AG04449 (cell line): Measurements from ENCODE around the gene CACTIN.

Source experiments
- CTCF ChIA-PET: fragments of 350-600 bp; formaldehyde crosslinking; extraction: SDS; loops from one replicate; lab custom pipeline; 2021; ENCODE audit warnings: antibody characterized with exemption; lab: Yijun Ruan, JAX
- POLR2A ChIA-PET: fragments of 400-600, 350-600 bp; formaldehyde crosslinking; extraction: SDS; loops from one replicate; lab custom pipeline; 2020; ENCODE audit warnings: antibody characterized with exemption, inconsistent platforms; lab: Yijun Ruan, JAX
- DNase-seq: peaks from one replicate; pipeline ENCODE4 v3.0.0-alpha.2; 2010; ENCODE audit warnings: low read depth, low spot score
- H3K4me3 ChIP-seq: 2 replicates; pipeline ENCODE4 v1.5.1; 2011; ENCODE audit warnings: low read depth, mild to moderate bottlenecking, control low read depth, low read length
- TF ChIP-seq, protein P1 (sequence below): IDR thresholded peaks from one replicate; pipeline ENCODE4 v1.5.1; 2011; ENCODE audit warnings: mild to moderate bottlenecking, moderate library complexity, low read length, control low read depth, inconsistent platforms; ENCODE audit not compliant: insufficient read depth; ENCODE audit errors: missing control alignments

Gene CACTIN

DNA sequence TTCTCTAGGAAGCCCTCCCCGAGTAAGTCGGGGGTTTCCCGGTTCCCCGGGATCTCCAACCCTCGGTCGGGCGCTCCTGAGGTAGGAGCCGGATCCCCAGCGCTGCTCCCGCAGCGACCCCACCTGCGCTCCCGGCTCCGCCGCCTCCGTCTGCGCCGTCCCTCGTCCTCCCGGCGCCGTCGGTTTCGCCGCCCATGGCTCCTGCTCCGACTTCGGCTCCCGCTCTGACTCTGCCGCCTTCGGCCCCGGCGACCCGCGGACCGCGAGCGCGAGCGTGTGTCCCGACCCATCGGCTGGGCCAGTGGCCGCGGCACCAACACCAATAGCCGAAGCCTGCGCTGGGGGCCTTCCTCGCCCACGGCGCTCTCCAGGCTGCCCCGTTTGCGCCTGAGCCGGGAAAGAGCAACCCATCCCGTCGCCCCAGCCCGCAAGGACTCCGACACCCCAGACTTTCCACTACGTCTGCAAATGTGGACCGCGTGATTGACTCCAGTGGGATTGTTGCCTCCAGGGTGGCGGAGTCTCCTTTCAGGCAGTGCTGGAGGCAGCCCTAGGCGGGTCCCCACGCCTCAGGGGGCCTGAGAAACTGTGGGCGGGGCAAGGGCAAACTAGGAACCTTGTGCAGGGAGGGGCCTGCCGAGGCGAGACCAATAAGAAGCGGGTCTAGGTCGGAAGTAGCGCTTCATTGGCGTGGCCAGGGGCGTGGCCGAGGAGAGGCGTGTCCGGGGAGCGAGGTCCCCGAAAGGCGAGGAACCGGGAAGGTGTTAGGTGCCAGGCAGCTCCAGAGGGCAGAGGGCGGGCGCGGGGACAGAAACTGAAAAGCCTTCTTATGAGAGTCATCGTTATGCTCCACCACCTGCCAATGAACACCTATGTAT, at the start of gene CACTIN:
Gene CACTIN, minus strand, starts transcription at position 318 of the 878 bp plus-strand sequence. Its CDS starts 28 bp downstream, at position 290.
- ChIA-PET CTCF (interaction anchor here (0.9 kb wide), 1 partner anchor 19 kb away, joined by 3 read pairs; no protein-coding TSS in a partner anchor), POLR2A (no interaction called here)
- TF ChIP-seq, protein P1, sequence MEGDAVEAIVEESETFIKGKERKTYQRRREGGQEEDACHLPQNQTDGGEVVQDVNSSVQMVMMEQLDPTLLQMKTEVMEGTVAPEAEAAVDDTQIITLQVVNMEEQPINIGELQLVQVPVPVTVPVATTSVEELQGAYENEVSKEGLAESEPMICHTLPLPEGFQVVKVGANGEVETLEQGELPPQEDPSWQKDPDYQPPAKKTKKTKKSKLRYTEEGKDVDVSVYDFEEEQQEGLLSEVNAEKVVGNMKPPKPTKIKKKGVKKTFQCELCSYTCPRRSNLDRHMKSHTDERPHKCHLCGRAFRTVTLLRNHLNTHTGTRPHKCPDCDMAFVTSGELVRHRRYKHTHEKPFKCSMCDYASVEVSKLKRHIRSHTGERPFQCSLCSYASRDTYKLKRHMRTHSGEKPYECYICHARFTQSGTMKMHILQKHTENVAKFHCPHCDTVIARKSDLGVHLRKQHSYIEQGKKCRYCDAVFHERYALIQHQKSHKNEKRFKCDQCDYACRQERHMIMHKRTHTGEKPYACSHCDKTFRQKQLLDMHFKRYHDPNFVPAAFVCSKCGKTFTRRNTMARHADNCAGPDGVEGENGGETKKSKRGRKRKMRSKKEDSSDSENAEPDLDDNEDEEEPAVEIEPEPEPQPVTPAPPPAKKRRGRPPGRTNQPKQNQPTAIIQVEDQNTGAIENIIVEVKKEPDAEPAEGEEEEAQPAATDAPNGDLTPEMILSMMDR, result no peak
- peak within 1 kb of the TSS; percentile 79 for H3K4me3 ChIP-seq
- peak; percentile 86 for DNase-seq

DNA sequence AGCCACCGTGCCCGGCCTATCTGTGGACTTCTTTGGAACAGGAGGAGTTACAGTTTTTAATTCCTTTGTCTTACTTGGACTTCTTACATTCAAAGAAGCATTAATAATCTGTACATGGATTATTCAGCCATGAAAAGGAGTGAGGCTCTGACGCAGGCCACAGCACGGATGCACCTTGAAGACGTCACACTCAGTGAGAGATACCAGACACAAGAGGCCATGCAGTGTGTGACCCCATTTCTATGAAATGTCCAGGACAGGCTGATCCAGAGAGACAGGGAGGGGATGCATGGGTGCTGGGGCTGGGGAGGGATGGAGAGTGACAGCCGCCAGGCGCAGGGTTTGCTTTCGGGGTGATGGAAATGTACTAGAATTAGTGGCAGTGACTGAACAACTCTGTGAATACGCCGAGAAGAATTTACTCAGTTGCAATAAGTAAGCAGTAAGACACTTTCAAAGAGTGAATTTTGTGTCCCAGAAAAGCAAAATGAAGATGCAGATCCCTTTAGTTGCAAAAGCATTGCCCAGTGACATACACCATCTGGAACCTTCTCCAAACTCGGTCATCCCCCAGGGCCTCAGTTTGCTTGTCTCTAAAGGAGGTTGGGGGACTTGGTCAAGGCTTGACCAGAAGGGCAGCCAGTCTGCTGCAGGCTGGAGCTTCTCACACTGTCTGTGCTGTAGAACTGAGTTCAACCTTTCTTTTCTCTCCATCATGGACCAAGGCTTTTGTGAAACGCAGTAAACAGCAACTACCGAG, 48.4 kb upstream of the CACTIN start:
- TF ChIP-seq, protein P1, result no peak
- ChIA-PET POLR2A (no interaction called here), CTCF (interaction anchor here (0.7 to 1.7 kb wide), 6 partner anchors 10 to 25 kb away, joined by 3 to 8 read pairs (median 4); no protein-coding TSS in a partner anchor)
- no peak overlapping the region for H3K4me3 ChIP-seq
- no peak for DNase-seq

DNA sequence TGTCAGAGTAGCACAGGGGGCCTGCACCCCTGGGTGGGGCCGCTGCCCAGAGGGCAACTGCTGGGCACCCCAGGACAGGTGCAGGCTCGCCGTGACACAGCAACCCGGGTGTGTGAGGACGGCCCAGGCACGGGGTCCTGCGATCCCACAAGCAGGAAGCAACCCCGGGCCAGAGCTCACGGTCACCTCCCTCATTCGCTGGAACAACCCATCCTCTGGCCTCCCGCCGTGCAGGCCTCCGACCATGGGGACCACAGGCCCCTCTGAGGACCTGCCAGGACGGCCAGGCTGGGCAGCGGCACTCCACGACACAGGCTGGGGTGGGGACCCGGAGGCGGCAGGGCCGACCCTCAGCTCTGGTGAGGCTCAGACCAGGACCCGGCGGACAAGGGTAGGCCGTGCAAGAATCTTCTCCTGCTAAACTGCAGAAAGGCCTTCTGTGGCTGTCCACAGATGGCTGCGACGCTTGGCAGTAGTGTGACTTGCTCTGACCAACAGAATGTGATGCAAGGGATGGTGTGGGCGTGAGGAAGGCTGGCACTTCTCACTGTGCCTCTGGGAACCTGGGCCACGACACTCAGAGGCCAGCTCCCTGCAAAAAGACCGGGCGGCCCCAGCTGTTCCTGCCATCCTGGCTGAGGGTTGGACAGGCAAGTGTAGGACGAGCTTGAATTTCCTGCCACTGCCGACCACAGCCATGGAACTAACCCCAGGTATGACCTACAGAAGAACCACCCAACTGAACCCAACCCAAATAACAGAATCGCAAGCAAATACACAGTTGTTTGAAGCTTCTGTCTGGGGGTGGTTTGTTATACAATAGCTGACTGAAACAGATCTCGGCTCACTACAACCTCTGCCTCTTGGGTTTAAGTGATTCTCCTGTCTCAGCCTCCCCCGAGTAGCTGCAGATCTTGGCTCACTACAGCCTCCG, 47.2 kb upstream of the CACTIN start:
- H3K4me3 ChIP-seq, result no peak overlapping the region
- DNase-seq, result no peak
- TF ChIP-seq, protein P1, result no peak
- ChIA-PET CTCF (interaction anchor here (0.7 to 1.7 kb wide), 7 partner anchors 9 to 32 kb away, joined by 3 to 8 read pairs (median 3); no protein-coding TSS in a partner anchor), POLR2A (no interaction called here)

DNA sequence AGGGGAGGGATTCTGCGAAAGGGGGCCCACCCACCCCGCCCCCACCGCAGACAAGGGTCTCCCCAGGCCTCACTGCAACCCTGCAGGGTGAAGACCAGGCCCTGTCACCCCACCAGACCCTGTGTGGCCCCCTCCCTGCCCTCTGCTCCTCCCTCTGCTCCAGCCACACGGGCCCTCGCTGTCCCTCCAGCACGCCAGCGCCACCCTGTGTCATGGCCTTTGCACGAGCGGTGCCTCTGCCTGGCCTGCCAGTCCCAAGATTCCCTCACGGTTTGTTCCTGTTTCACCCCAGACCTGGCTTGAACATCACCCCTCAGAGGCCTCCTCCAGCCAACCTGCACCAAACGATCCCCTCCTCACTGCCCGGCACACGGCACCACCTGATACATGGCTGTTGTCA, 46.4 kb upstream of the CACTIN start:
- ChIA-PET CTCF (interaction anchor here (1.0 to 1.7 kb wide), 2 partner anchors 8 to 33 kb away, joined by 3 to 7 read pairs; no protein-coding TSS in a partner anchor), POLR2A (no interaction called here)
- no peak for DNase-seq

DNA sequence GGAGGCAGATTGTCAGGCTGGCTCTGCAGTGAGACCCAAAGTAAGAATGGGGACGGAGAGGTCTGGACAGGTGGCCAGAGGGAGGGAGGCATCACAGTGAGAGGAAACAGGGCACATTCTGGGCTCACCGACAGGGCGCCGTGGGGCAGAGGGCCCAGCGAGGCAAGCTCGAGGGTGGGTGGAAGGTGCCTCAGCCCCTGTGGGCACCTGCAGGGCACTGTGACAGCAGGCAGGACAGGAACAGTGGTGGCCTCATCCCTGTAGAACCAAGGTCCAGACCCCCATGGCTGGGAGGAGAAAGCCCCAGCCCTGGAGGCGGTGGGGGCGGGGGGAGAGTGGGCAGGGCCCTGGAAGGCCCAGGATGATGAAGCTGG, 46.0 kb upstream of the CACTIN start:
- TF ChIP-seq, protein P1, result no peak
- no peak overlapping the region for H3K4me3 ChIP-seq
- DNase-seq, result no peak
- CTCF ChIA-PET, result interaction anchor here (0.6 to 1.3 kb wide), 2 partner anchors 11 to 119 kb away, joined by 3 read pairs; no protein-coding TSS in a partner anchor
- POLR2A ChIA-PET, result no interaction called here

More for the DNA sequence above, 46.4 kb upstream of the CACTIN start:
- H3K4me3 ChIP-seq, result no peak overlapping the region
- TF ChIP-seq, protein P1, result no peak
